Measurements from ENCODE around the gene CLRN3. TPM values are rescaled to one million over a fixed set of nuclear protein-coding genes. Genes with fewer than 3 reads are reported as not detected.

The CLRN3 gene
- total and polyA plus RNA-seq, 9 of the 15 experiments (the other 6 are each of a cell fraction or from before 2014, with no cell fraction given) = not detected

- TF ChIP-seq E2F5 (CRISPR knock-in tag; IDR thresholded peaks at IDR 0.05) (no peak), HMG20B (CRISPR knock-in tag; IDR thresholded peaks at IDR 0.05) (no peak), TSHZ1 (CRISPR knock-in tag; IDR thresholded peaks at IDR 0.05) (no peak), MCM7 (IDR thresholded peaks at IDR 0.05) (no peak), TCF7L2 (IDR thresholded peaks at IDR 0.05; ENCODE audit: low read depth, low read length) (no peak), POLR2A (conservative IDR thresholded peaks at IDR 0.05) (no peak), TEAD1 (CRISPR knock-in tag; IDR thresholded peaks at IDR 0.05) (no peak), L3MBTL2 (IDR thresholded peaks at IDR 0.05) (no peak), NR4A1 (CRISPR knock-in tag; IDR thresholded peaks at IDR 0.05) (no peak), NR4A1 (tag; IDR thresholded peaks at IDR 0.05) (no peak)
Observed at GRCh38 chr10:127836176-127836575, 56.6 kb downstream of the CLRN3 start (continued).
